ENCODE measurements around the gene SLC35B2.

Gene SLC35B2

DNA sequence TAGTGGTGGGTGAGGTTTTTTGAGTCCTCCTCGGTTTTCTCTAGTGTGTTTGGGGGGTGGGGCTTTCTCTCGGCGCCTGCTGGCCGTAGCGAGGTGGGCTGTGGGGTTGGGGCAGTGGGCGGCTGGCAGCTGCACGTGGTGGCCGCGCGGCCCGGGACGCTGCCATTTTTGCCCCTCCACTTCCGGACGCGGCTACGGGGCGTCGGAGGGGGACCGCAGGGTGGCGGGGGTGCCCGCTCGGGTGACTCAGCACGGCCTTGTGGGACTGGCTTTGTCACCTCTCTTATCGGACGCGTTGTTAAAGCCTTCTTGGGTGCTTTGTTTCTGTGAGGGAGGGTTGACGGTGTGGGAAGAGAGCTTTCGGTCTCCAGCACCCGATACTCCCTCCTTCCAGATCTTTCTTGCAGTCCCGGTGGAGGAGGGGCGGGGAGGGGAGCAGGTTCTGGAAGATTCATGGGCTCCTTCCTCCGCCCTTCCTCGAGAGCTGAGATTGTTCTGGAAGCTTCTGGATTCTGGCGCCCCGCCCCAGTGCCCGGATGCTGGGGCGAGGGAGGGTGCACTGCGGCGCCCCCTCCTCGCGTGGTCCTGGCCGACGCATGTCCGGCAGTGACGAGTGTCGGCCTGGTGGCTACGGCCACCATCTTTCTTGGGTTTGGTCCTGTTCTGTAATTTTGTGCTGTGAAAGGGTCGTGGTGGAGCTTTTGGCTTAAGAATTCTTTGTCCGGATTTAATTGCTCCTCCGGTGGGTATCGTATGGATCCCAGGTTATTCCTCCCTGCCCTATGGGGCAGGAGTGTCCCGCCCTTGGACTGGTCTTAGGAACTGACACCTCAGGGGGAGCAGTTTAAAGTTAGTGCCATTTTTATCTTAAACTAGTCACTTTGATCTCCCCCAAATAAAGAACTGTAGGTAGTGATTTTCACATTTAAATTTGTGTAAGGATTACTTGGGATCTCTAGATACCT, 9.7 kb downstream of the SLC35B2 start:
- H3K27ac ChIP-seq (ENCODE audit: low read length) = peak overlapping the region; percentile 78
- peak overlapping the region; percentile 84 for H3K4me3 ChIP-seq (ENCODE audit: low read length)
- H3K4me1 ChIP-seq (ENCODE audit: control insufficient read depth, low read depth, low read length) = peaks cover 17% of the 10 kb centered on the region
- peaks cover 4% of the 10 kb centered on the region for H3K27me3 ChIP-seq (ENCODE audit: control insufficient read depth, insufficient read depth, low read length)
- peaks cover 47% of the 10 kb centered on the region for H3K36me3 ChIP-seq (ENCODE audit: control insufficient read depth, low read depth, low read length)
- no peaks in the 10 kb centered on the region for H3K9me3 ChIP-seq (ENCODE audit: control insufficient read depth, low read depth, low read length)
- peak overlapping the region; percentile 92 for H3K9ac ChIP-seq (ENCODE audit: low read length)

DNA sequence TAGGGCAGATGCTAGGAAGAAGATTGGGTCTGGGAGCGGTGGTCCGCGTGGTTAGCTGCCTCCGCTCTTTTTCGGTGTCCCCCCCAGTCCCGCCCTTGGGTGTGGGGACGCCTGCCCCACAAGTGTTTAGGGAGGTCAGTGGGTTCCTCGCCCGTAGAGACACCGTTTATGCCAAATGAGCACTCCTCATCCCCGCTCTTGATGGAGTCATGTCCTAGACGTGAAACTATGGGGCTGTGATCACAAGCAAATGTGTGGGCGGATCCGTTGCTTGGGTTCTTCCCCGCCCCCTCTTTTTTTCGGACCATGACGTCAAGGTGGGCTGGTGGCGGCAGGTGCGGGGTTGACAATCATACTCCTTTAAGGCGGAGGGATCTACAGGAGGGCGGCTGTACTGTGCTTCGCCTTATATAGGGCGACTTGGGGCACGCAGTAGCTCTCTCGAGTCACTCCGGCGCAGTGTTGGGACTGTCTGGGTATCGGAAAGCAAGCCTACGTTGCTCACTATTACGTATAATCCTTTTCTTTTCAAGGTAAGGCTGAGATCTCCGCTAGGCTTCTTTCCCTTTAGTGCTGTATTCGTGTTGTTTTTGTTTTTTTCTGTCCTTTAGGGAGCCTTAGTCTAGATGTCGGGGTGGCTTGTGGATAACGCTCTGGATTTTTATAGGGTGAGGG, 10.5 kb downstream of the SLC35B2 start, which contains the start of gene HSP90AB1:
TSS of gene HSP90AB1 (plus strand) at position 439 of the 675 bp plus-strand sequence. CDS start 1,529 bp downstream, outside the sequence.
- Histone ChIP-seq H3K9me3 (ENCODE audit: control insufficient read depth, low read depth, low read length) (no peaks in the 10 kb centered on the region), H3K36me3 (ENCODE audit: control insufficient read depth, low read depth, low read length) (peaks cover 39% of the 10 kb centered on the region), H3K4me1 (ENCODE audit: control insufficient read depth, low read depth, low read length) (peaks cover 17% of the 10 kb centered on the region), H3K27ac (ENCODE audit: low read length) (peak within 1 kb of the TSS; percentile 79), H3K9ac (ENCODE audit: low read length) (peak within 1 kb of the TSS; percentile 92), H3K27me3 (ENCODE audit: control insufficient read depth, insufficient read depth, low read length) (peaks cover 4% of the 10 kb centered on the region), H3K4me3 (ENCODE audit: low read length) (peak within 1 kb of the TSS; percentile 84)

DNA sequence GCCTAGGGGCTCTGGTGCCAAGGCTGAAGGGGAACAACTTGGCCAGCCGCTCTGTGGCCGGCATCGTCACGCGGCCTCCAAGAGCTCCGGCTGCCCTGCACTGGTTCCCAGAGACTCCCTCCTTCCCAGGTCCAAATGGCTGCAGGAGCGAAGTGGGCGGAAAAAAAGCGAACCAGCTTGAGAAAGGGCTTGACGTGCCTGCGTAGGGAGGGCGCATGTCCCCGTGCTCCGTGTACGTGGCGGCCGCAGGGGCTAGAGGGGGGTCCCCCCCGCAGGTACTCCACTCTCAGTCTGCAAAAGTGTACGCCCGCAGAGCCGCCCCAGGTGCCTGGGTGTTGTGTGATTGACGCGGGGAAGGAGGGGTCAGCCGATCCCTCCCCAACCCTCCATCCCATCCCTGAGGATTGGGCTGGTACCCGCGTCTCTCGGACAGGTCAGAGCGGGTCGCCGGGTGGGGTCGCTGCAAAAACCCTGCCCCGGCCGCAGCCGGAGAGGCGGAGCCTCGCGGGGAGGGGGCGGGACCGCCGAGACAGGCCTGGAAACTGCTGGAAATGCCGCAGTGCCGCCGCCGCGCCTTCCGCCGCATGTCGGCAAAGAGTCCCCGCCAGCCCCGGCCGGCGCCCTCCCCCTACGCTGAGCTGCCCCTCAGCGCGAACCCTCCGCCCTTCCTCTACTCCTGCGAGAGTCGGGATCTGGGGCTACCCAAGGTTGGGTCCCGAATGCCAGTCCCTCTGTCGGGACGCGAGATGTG, 11.2 kb downstream of the SLC35B2 start:
- Histone ChIP-seq H3K27ac (ENCODE audit: low read length) (peak overlapping the region; percentile 79), H3K4me3 (ENCODE audit: low read length) (peak overlapping the region; percentile 84), H3K4me1 (ENCODE audit: control insufficient read depth, low read depth, low read length) (peaks cover 17% of the 10 kb centered on the region), H3K9me3 (ENCODE audit: control insufficient read depth, low read depth, low read length) (no peaks in the 10 kb centered on the region), H3K9ac (ENCODE audit: low read length) (peak overlapping the region; percentile 92), H3K36me3 (ENCODE audit: control insufficient read depth, low read depth, low read length) (peaks cover 32% of the 10 kb centered on the region), H3K27me3 (ENCODE audit: control insufficient read depth, insufficient read depth, low read length) (peaks cover 4% of the 10 kb centered on the region)

DNA sequence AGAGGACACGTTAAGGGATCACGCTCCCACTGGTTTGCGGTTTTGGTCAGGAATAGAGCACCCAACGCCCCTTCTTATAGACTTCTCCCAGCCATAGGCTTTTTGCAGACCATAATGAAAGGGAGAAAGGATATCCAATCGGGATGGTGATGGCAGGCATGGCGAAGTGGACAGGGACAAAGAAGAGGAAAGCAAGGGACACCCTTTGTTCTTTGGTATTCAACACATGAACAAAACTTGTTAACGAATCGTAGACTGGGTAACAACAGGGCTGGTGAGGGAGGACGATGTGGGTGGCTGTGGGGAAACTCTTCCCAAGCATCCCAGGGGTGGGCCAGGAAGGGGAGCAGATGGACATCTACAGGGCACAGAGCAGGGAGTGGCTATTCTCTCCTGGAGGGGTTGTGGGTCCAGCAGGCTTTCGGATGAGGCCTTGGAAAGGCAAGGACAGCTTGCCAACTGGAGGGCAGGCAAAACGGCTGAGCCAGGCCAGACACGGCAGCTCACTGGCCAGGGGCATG, 11.9 kb downstream of the SLC35B2 start:
- Histone ChIP-seq H3K27me3 (ENCODE audit: control insufficient read depth, insufficient read depth, low read length) (peaks cover 4% of the 10 kb centered on the region), H3K36me3 (ENCODE audit: control insufficient read depth, low read depth, low read length) (peaks cover 26% of the 10 kb centered on the region), H3K4me3 (ENCODE audit: low read length) (peak overlapping the region; percentile 84), H3K9ac (ENCODE audit: low read length) (no peak overlapping the region), H3K27ac (ENCODE audit: low read length) (no peak overlapping the region), H3K9me3 (ENCODE audit: control insufficient read depth, low read depth, low read length) (no peaks in the 10 kb centered on the region), H3K4me1 (ENCODE audit: control insufficient read depth, low read depth, low read length) (peaks cover 17% of the 10 kb centered on the region)

DNA sequence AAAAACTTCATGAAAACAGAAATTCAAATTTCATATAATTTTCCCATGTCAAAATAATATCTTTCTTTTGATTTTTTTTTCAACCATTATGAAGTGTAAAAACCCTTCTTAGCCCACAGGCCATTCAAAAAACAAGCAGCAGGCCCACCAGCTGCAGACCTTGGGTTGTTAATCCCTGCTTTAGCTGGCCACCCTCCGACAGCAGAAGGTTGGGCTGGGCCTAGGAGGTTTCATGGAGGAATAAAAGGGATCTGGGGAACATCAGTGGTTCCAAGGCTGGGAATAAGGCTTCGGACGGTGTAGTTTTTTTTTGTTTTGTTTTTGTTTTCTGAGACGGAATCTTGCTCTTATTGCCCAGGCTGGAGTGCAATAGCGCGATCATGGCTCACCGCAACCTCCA, 14.0 kb downstream of the SLC35B2 start:
- Histone ChIP-seq H3K9me3 (ENCODE audit: control insufficient read depth, low read depth, low read length) (no peaks in the 10 kb centered on the region), H3K36me3 (ENCODE audit: control insufficient read depth, low read depth, low read length) (peaks cover 5% of the 10 kb centered on the region), H3K4me1 (ENCODE audit: control insufficient read depth, low read depth, low read length) (peaks cover 6% of the 10 kb centered on the region), H3K27ac (ENCODE audit: low read length) (no peak overlapping the region), H3K9ac (ENCODE audit: low read length) (no peak overlapping the region), H3K4me3 (ENCODE audit: low read length) (no peak overlapping the region), H3K27me3 (ENCODE audit: control insufficient read depth, insufficient read depth, low read length) (peaks cover 15% of the 10 kb centered on the region)

DNA sequence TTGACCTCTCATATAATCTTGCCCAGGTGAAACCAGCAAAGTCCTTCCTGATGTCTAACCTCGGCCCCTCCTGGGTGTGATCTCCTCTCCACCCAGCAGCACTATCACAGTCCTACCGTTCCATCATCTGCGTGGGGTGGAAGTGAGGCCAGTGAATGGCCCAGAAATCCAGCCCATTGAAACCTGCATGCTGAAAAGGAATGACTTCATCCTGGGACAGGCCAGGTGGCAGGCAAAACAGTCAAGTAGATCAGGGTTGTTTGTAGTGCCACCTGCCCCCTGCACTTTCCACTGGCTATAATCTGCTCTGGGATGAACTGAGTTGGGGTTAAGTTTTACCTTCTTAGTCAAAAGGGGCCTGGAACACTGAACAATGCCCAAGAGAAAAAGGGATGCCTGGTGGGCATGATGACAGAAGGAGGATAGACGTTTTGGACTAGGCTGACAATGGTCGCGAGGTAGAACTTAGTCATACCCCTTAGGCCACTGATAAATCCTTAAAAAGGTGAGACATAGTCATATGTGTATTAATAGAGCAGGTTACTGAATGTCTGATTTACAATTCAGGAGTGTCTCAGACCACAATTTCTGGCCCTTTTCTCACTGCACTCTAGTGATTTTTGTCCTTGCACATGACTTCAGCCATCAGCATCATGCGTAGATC, 18.5 kb downstream of the SLC35B2 start:
- H3K9me3 ChIP-seq (ENCODE audit: control insufficient read depth, low read depth, low read length) = no peaks in the 10 kb centered on the region
- no peak overlapping the region for H3K27ac ChIP-seq (ENCODE audit: low read length)
- no peak overlapping the region for H3K9ac ChIP-seq (ENCODE audit: low read length)
- peaks cover 7% of the 10 kb centered on the region for H3K4me1 ChIP-seq (ENCODE audit: control insufficient read depth, low read depth, low read length)
- no peak overlapping the region for H3K4me3 ChIP-seq (ENCODE audit: low read length)
- peaks cover 12% of the 10 kb centered on the region for H3K27me3 ChIP-seq (ENCODE audit: control insufficient read depth, insufficient read depth, low read length)
- peaks cover 13% of the 10 kb centered on the region for H3K36me3 ChIP-seq (ENCODE audit: control insufficient read depth, low read depth, low read length)

DNA sequence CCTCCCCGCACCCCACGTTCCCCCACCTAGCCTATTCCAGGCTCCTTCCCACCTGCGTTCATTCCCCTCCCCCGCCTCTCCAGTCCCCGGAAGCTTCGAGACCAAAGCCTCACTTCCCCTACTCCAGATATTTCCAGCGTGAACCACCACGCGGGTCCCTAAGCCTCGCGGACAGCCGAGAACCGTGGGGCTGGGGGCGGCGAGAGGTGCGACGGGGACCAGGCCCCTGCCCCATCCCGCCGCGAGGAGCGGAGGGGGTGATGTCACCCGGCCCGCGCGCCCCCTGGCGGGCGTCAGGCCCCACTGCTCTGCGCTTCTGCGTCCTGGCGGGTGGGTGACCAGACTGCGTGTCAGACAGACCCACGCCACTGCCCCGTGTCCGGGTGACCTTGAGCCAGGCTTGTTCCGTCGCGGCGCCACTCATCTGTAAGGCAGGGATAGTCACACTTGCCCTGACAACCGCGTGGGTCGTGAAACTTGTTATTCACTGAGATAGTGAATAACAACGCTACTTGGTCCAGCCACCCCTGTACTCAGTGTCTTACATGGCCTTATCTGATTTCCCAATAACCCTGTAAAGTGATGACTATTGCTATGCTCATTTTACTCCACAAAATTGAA, 19.4 kb downstream of the SLC35B2 start:
- no peak overlapping the region for H3K27ac ChIP-seq (ENCODE audit: low read length)
- peak overlapping the region; percentile 51 for H3K4me3 ChIP-seq (ENCODE audit: low read length)
- peak overlapping the region; percentile 26 for H3K9ac ChIP-seq (ENCODE audit: low read length)
- peaks cover 12% of the 10 kb centered on the region for H3K27me3 ChIP-seq (ENCODE audit: control insufficient read depth, insufficient read depth, low read length)
- no peaks in the 10 kb centered on the region for H3K9me3 ChIP-seq (ENCODE audit: control insufficient read depth, low read depth, low read length)
- H3K4me1 ChIP-seq (ENCODE audit: control insufficient read depth, low read depth, low read length) = peaks cover 7% of the 10 kb centered on the region
- peaks cover 22% of the 10 kb centered on the region for H3K36me3 ChIP-seq (ENCODE audit: control insufficient read depth, low read depth, low read length)

DNA sequence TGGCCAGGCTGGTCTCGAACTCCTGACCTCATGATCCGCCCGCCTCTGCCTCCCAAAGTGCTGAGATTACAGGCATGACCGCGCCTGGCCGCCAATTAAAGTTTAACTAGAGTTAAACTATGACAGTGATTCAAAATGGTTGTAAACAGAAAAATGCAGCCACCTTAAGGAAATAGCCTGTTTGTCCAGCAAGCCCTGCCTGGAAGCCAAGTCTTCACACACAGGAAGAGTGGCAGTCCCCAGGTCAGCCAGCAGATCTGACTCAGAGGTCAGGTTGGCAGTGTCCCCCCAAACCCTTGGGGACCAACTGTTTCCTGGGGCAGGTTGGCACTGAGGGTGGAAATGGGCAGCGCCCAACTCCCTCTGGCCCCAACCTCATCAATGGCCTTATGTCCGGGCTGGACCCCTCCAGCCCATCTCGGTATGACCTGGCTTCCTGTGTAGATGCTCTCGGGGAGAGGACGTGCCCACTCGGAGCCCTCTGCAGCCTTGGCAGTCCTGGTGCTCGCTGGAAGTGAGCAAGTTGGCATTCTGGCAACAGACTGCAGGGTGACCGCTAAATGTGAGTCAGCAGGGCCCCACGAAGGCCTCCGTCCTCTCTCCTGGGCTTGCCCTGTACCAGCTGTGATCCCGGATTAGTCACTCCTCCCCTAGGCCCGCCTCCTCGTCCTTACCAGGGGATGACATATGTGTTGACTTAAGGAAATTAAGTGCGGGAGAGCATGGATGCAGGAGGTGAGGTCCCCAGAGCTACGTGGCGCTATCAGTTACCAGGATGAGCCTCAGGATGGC, 20.1 kb downstream of the SLC35B2 start:
- Histone ChIP-seq H3K9ac (ENCODE audit: low read length) (peak overlapping the region; percentile 26), H3K4me3 (ENCODE audit: low read length) (peak overlapping the region; percentile 51), H3K27me3 (ENCODE audit: control insufficient read depth, insufficient read depth, low read length) (peaks cover 12% of the 10 kb centered on the region), H3K27ac (ENCODE audit: low read length) (no peak overlapping the region), H3K36me3 (ENCODE audit: control insufficient read depth, low read depth, low read length) (peaks cover 29% of the 10 kb centered on the region), H3K9me3 (ENCODE audit: control insufficient read depth, low read depth, low read length) (no peaks in the 10 kb centered on the region), H3K4me1 (ENCODE audit: control insufficient read depth, low read depth, low read length) (peaks cover 7% of the 10 kb centered on the region)

DNA sequence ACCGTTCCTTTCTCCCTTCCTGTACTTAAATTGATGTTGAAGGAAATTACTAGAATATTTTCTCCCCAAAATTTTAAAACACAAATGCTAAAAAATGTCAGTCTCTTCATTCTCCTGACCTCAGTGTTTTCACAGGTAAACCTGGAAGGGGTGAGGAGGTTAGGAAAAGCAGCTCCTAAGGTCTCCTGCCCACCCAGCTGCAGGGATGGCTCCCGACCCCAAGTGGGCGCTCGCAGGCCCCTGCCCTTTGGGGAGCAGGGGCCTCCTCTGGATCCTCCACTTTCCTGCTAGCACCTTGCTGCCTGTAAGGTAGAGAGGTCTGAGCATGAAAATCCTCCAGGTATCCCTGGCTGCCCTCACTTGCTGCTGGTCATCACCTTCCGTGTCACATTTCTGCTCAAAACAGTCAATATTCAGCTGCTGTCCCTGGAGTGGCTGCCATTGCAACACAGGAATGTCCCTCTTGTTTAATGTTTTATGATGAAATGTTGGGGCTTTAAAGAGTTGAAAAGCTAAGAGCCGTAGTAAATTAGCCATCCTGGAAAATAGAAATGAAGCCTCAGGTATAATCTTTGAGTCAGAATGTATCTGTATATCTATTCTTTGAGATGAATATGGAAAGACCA, 21.3 kb downstream of the SLC35B2 start:
- H3K4me3 ChIP-seq (ENCODE audit: low read length) = no peak overlapping the region
- peaks cover 12% of the 10 kb centered on the region for H3K27me3 ChIP-seq (ENCODE audit: control insufficient read depth, insufficient read depth, low read length)
- no peak overlapping the region for H3K9ac ChIP-seq (ENCODE audit: low read length)
- H3K4me1 ChIP-seq (ENCODE audit: control insufficient read depth, low read depth, low read length) = peaks cover 7% of the 10 kb centered on the region
- peaks cover 40% of the 10 kb centered on the region for H3K36me3 ChIP-seq (ENCODE audit: control insufficient read depth, low read depth, low read length)
- no peaks in the 10 kb centered on the region for H3K9me3 ChIP-seq (ENCODE audit: control insufficient read depth, low read depth, low read length)
- no peak overlapping the region for H3K27ac ChIP-seq (ENCODE audit: low read length)

Measured in iPS-18a (cell line).